Stimulated activated CD4-positive, alpha-beta T cell treated with anti-CD3 and anti-CD28 coated beads, Interleukin-4, amount 100 ng/mL, for 4 hours (primary cell): ENCODE measurements around the gene RSPH1.

Experiments used
- DNase-seq, 2 experiments: peaks; one replicate each; pipeline ENCODE4 v3.0.0-alpha.2; 2020

RSPH1 gene

GRCh38 chr21:42496120-42496838 lies at the start of gene RSPH1:
Gene RSPH1, minus strand, starts transcription at chr21:42496224. Its CDS starts 38 bp downstream, at chr21:42496186.
- DNase-seq = peak; percentile 99 to 100

DNA sequence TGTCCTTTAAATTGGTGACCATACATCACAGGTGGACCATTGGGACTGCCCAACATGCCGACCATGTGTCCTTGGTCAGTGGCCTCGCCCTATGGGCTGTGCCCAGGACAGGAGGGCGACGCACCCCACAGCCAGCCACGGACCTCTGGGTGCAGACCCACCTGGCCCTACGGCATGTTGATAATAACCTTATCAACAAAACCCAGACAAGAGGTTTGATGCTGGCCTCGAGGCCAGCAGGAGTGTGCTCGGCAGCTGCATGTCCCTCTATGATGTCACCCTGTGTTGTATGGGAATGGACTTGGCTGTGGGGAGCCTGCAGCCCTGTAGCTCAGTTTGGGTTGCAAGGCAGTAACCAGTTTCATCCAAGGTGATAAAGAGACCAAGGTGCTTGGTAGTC lies 49.7 kb upstream of the RSPH1 start:
- DNase-seq = no peak

DNA sequence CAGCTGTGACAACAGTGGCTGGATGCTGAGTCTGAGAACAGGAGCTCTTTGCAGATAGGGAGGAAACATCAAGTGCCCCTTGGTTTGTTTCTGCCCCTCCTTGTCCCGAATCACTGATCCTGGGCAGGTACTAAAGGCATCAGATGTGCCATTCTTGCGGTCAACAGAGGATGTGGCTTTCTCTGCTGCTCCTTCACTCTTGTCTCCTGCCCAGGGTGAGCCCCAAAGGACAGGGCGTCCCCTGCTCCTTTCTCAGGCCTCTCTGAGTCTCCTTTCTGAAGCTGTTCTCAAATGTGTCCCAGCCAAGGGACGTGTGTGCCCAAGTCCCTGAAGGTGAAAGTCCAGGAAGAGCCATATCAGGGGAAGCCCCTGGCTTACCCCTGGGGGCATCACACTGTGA lies 49.3 kb upstream of the RSPH1 start:
- DNase-seq = no peak

GRCh38 chr21:42544544-42544943 lies 48.5 kb upstream of the RSPH1 start:
- DNase-seq = no peak

GRCh38 chr21:42543106-42543847 lies 47.3 kb upstream of the RSPH1 start:
- DNase-seq = no peak

DNA sequence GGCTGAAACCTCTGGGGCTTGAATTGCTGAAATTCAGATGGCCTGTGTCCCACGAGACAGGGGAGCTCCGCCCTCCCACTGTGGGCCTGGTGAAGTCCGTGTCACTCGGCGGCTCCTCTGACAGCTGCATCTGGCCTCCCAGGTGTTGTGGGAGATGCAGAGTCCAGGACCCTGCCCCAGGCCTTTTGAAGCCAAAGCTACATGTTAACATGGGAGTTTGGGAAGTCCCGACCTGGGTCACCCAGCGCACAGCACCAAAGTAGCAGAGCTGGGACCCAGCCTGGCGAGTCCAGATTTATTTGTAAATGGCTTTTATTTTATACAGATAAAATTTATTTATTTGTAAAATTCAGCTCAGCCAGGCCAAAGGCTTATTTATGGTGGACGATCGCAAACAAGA lies 46.6 kb upstream of the RSPH1 start:
- DNase-seq = no peak

DNA sequence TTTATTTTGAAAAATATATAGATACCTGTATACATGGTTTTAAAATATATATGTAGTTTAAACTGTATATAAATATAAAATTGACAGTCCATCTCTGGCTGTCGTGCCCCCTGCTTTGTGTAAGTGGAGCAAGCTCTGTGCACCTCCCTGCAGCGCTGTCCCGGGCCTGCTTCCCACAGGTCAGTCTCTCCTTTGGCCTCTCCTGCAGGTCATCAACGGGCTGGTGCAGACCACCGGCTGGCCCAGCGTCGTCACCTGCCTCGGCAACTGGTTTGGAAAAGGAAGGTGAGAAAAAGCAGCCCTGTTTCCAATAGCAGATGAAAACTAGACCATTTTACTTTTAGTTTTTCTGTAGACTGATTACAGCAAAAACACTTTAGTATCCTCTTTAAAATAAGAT lies 46.2 kb upstream of the RSPH1 start:
- no peak for DNase-seq

DNA sequence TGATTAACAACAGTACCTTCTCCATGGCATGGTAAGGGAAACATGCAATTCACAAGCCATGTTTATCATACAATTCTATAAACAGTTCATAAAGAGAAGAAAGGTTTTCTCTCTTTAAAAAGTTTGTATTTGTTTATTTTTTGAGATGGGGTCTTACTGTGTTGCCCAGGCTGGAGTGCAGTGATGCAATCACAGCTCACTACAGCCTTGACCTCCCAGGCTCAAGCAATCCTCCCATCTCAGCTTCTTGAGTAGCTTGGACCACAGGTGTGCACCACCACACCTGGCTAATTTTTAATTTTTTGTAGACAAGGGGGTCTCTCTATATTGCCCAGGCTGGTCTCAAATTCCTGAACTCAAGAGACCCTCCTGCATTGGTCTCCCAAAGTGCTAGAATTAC lies 45.6 kb upstream of the RSPH1 start:
- no peak for DNase-seq

GRCh38 chr21:42541174-42541573 lies 45.1 kb upstream of the RSPH1 start:
- DNase-seq = no peak

- no peak for DNase-seq
Measured at GRCh38 chr21:42540396-42540795, 44.4 kb upstream of the RSPH1 start.

DNA sequence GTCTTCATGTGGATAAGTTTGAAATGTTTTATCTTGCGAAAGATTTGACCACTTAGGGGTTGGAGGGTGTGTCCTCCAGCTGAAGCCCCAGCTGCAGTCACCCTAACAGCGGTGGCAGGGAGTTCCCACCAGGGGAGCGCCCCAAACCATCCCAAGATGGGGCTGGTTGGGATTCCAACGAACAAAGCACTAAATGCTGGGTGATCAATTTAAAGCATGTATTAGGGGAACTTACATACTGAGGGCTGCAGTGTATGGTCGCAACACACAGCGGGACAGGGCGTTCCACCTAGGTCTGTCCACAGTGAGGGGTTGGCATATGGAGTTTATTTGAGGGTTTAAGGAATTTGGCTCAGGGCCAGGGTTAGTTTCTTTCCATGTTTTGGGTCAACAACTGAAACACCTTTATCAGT lies 43.9 kb upstream of the RSPH1 start:
- no peak for DNase-seq

DNA sequence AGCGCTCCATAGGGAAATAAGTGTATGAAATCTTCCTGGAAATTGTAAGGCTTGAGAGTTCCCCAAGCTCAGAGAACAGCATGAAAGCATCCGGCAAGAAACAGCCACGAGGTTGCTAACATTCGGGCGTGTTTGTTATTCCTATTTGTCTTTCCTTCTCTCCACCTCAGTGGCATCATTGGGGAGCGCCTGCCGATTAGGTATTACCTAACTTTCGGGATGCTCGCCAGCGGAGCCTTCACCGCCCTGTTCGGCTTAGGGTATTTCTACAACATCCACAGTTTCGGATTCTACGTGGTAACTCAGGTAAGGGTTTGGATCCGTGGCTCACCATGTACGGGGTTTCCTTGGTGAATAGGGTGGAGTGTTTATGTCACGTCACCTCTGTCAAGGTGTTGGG lies 43.3 kb upstream of the RSPH1 start:
- DNase-seq = no peak

DNA sequence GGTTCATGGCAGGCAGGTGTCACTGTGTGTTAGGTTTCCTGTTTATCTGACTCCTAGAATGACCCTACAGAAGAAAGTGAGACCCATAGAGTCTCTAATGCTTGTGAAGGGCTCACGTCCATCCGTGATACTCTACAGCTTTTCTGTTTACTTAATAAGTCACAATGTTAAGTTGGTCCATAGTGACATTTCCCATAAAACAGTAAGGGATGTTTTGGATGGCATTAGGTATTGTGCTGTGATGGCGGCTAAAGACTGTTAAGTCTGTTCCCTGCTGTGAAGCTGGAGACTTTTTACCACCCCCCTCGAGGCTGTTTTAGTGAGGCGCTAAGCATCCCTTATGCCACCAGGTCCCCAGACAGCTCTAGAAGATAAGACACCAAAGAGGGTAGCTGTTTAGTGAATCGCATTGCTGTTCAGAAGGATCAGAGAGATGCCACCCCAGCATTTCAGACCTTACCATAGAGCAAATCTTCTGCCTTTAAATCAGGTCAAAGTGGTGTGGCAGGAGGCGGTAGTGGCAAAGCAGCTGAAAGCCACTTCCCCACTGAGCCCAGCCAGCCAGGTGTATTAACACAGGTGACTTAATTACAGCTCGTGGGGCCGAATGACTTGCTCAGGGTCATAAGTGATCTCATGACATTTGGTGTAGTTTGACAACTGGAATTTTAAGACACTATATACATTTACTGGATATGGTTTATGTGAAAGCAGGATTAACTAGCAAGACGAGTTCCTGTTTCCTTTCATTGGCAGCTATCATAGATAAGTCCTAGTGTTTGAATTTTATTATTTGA lies 42.7 kb upstream of the RSPH1 start:
- no peak for DNase-seq

GRCh38 chr21:42537106-42537742 lies 41.2 kb upstream of the RSPH1 start:
- no peak for DNase-seq

- DNase-seq = no peak
Measured at GRCh38 chr21:42536601-42537000, 40.6 kb upstream of the RSPH1 start.

DNA sequence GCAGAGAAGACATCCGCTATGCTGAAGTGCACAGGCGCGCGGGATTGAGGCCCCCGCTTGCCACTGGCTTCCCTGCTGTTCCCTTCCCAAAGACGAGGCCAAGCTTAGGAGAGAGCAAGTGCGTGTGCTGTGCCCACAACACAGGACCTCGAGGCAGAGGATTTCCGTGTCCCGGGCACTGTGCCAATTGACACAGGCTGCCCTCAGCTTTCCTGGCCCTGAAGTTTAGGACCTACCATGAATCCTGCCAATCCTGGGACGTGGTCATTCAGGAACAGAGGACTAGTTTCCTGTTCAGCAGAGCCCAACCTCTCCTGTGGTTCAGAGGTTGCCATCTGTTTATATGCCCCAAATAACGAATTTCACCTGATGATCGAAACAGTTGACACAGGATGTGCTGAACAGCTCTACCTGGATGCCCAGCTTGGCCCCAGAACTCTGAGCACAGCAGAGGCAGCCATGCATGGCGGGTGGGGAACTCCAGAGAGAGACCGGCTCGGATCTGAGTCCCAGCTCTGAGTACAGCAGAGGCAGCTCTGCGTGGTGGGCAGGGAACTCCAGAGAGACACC lies 39.7 kb upstream of the RSPH1 start:
- no peak for DNase-seq

GRCh38 chr21:42534421-42535378 lies 38.7 kb upstream of the RSPH1 start:
- DNase-seq = no peak

- DNase-seq = no peak
Measured at GRCh38 chr21:42533963-42534355, 37.9 kb upstream of the RSPH1 start.

GRCh38 chr21:42533306-42533962 lies 37.4 kb upstream of the RSPH1 start:
- DNase-seq = no peak

GRCh38 chr21:42532466-42533181 lies 36.6 kb upstream of the RSPH1 start:
- no peak for DNase-seq
